ENCODE measurements around the gene SSNA1.

Gene SSNA1

GRCh38 chr9:137227054-137227852 is 38.8 kb downstream of the SSNA1 start, which contains the start of gene RNF224:
Gene RNF224, plus strand, starts transcription at chr9:137227502. Its CDS starts 834 bp downstream, at chr9:137228336.
- in situ Hi-C loops (cut with MboI; ENCODE audit: low pct_unique_long_range_greater_than_20kb, low sequenced_read_pairs), result no loop called here
- DNase-seq, result peak; percentile 86

GRCh38 chr9:137227853-137228505 is 39.5 kb downstream of the SSNA1 start:
- no peak for DNase-seq
- in situ Hi-C loops (cut with MboI; ENCODE audit: low pct_unique_long_range_greater_than_20kb, low sequenced_read_pairs), result no loop called here

GRCh38 chr9:137228506-137228967 is 40.1 kb downstream of the SSNA1 start:
- in situ Hi-C loops (cut with MboI; ENCODE audit: low pct_unique_long_range_greater_than_20kb, low sequenced_read_pairs), result no loop called here
- no peak for DNase-seq

- in situ Hi-C loops (cut with MboI; ENCODE audit: low pct_unique_long_range_greater_than_20kb, low sequenced_read_pairs), result no loop called here
- DNase-seq, result no peak
Measured at GRCh38 chr9:137228968-137229896, 40.8 kb downstream of the SSNA1 start.

- in situ Hi-C loops (cut with MboI; ENCODE audit: low pct_unique_long_range_greater_than_20kb, low sequenced_read_pairs), result no loop called here
- no peak for DNase-seq
Measured at GRCh38 chr9:137229903-137230704, 41.6 kb downstream of the SSNA1 start.

- in situ Hi-C loops (cut with MboI; ENCODE audit: low pct_unique_long_range_greater_than_20kb, low sequenced_read_pairs), result no loop called here
- DNase-seq, result no peak
Measured at GRCh38 chr9:137230705-137231371, 42.4 kb downstream of the SSNA1 start, which contains the start of gene SLC34A3. Gene SLC34A3, plus strand, starts transcription at chr9:137230901. Its CDS starts 802 bp downstream, at chr9:137231703.

GRCh38 chr9:137231372-137232039 is 43.0 kb downstream of the SSNA1 start:
- in situ Hi-C loops (cut with MboI; ENCODE audit: low pct_unique_long_range_greater_than_20kb, low sequenced_read_pairs), result no loop called here
- DNase-seq, result no peak

- no peak for DNase-seq
- in situ Hi-C loops (cut with MboI; ENCODE audit: low pct_unique_long_range_greater_than_20kb, low sequenced_read_pairs), result no loop called here
Measured at GRCh38 chr9:137232101-137232500, 43.6 kb downstream of the SSNA1 start.

- no peak for DNase-seq
- in situ Hi-C loops (cut with MboI; ENCODE audit: low pct_unique_long_range_greater_than_20kb, low sequenced_read_pairs), result no loop called here
Measured at GRCh38 chr9:137232510-137232909, 44.0 kb downstream of the SSNA1 start.

- in situ Hi-C loops (cut with MboI; ENCODE audit: low pct_unique_long_range_greater_than_20kb, low sequenced_read_pairs), result no loop called here
- DNase-seq, result no peak
Measured at GRCh38 chr9:137233143-137233980, 44.9 kb downstream of the SSNA1 start.

- in situ Hi-C loops (cut with MboI; ENCODE audit: low pct_unique_long_range_greater_than_20kb, low sequenced_read_pairs), result no loop called here
- no peak for DNase-seq
Measured at GRCh38 chr9:137234055-137234697, 45.7 kb downstream of the SSNA1 start.

- no peak for DNase-seq
- in situ Hi-C loops (cut with MboI; ENCODE audit: low pct_unique_long_range_greater_than_20kb, low sequenced_read_pairs), result no loop called here
Measured at GRCh38 chr9:137234758-137235423, 46.4 kb downstream of the SSNA1 start.

GRCh38 chr9:137235424-137236237 is 47.2 kb downstream of the SSNA1 start:
- no peak for DNase-seq
- in situ Hi-C loops (cut with MboI; ENCODE audit: low pct_unique_long_range_greater_than_20kb, low sequenced_read_pairs), result no loop called here

GRCh38 chr9:137236238-137236935 is 47.9 kb downstream of the SSNA1 start:
- in situ Hi-C loops (cut with MboI; ENCODE audit: low pct_unique_long_range_greater_than_20kb, low sequenced_read_pairs), result no loop called here
- peak; percentile 95 for DNase-seq

Data from KBM-7 (cell line).